HG02885 (cell line): ENCODE results near the gene MAP3K9.

Experiments used
- ATAC-seq: cut with Tn5 transposase; IDR thresholded peaks from one replicate; pipeline ENCODE4 v1.9.1; 2021; ENCODE audit warnings: mild to moderate bottlenecking; ENCODE audit not compliant: unreplicated experiment, poor library complexity

MAP3K9 gene

GRCh38 chr14:70731447-70732239 lies 77.7 kb downstream of the MAP3K9 start:
- no peak for ATAC-seq

- no peak for ATAC-seq
Measured at GRCh38 chr14:70730393-70730792, 78.9 kb downstream of the MAP3K9 start.

GRCh38 chr14:70726651-70727375 lies 82.5 kb downstream of the MAP3K9 start:
- no peak for ATAC-seq

- ATAC-seq, result no peak
Measured at GRCh38 chr14:70724944-70725343, 84.4 kb downstream of the MAP3K9 start.

- ATAC-seq, result no peak
Measured at GRCh38 chr14:70724110-70724509, 85.2 kb downstream of the MAP3K9 start.

GRCh38 chr14:70723276-70723675 lies 86.0 kb downstream of the MAP3K9 start:
- ATAC-seq, result no peak

GRCh38 chr14:70722418-70722817 lies 86.9 kb downstream of the MAP3K9 start:
- no peak for ATAC-seq

GRCh38 chr14:70721542-70721941 lies 87.8 kb downstream of the MAP3K9 start:
- no peak for ATAC-seq

GRCh38 chr14:70718383-70719118 lies 90.8 kb downstream of the MAP3K9 start:
- ATAC-seq, result no peak

- ATAC-seq, result no peak
Measured at GRCh38 chr14:70716958-70717357, 92.4 kb downstream of the MAP3K9 start.

GRCh38 chr14:70716483-70716882 lies 92.8 kb downstream of the MAP3K9 start:
- no peak for ATAC-seq

- ATAC-seq, result no peak
Measured at GRCh38 chr14:70714055-70714550, 95.2 kb downstream of the MAP3K9 start.

GRCh38 chr14:70713511-70713916 lies 95.8 kb downstream of the MAP3K9 start:
- ATAC-seq, result no peak

- no peak for ATAC-seq
Measured at GRCh38 chr14:70713096-70713495, 96.2 kb downstream of the MAP3K9 start.

GRCh38 chr14:70711451-70711850 lies 97.9 kb downstream of the MAP3K9 start:
- no peak for ATAC-seq

- no peak for ATAC-seq
Measured at GRCh38 chr14:70709726-70710382, 99.5 kb downstream of the MAP3K9 start.

- no peak for ATAC-seq
Measured at GRCh38 chr14:70708717-70709570, 100.4 kb downstream of the MAP3K9 start.

- peak; percentile 79 for ATAC-seq
Measured at GRCh38 chr14:70707138-70708038, 101.9 kb downstream of the MAP3K9 start.
